ENCODE measurements around the gene ARID1B. TPM values are rescaled to one million over a fixed set of nuclear protein-coding genes. Genes with fewer than 3 reads are reported as not detected.

ARID1B gene
- total and polyA plus RNA-seq, 8 donors, result 67.6 to 102 (median 99.0) TPM

DNA sequence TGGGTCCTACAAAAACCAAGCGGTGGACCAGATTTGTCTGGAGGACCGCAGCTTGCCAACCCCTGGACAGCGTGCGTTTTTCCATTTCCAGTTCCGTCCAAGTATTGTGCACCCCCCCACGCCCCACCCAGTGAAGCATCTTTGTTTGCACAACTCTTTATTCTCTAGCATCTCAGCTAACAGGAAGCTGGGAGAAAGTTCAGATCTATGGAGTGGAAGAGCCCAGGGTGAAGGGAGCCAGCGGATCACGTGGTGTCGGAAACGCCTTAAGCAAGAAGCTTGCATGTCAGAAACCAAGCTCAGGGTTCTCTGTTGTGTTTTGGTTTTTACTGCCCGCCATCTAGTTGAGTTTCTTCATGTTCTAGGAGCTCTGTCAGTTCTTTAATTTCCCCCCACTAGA is 29.9 kb downstream of the ARID1B start:
- Histone ChIP-seq H3K9me3 (no peaks in the 10 kb centered on the region), H3K36me3 (no peaks in the 10 kb centered on the region), H3K4me3 (no peak overlapping the region), H3K4me1 (peaks cover 14 to 53% of the 10 kb centered on the region in 2 donors), H3K27ac (peak overlapping the region in 1 of 2 donors; percentile 1), H3K27me3 (no peaks in the 10 kb centered on the region)
- TF ChIP-seq, protein P1, sequence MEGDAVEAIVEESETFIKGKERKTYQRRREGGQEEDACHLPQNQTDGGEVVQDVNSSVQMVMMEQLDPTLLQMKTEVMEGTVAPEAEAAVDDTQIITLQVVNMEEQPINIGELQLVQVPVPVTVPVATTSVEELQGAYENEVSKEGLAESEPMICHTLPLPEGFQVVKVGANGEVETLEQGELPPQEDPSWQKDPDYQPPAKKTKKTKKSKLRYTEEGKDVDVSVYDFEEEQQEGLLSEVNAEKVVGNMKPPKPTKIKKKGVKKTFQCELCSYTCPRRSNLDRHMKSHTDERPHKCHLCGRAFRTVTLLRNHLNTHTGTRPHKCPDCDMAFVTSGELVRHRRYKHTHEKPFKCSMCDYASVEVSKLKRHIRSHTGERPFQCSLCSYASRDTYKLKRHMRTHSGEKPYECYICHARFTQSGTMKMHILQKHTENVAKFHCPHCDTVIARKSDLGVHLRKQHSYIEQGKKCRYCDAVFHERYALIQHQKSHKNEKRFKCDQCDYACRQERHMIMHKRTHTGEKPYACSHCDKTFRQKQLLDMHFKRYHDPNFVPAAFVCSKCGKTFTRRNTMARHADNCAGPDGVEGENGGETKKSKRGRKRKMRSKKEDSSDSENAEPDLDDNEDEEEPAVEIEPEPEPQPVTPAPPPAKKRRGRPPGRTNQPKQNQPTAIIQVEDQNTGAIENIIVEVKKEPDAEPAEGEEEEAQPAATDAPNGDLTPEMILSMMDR (IDR thresholded peaks at IDR 0.05), result no peak
- intact Hi-C loops (cut with DNase I), result no loop called here
- ATAC-seq (no peak), DNase-seq (no peak)

DNA sequence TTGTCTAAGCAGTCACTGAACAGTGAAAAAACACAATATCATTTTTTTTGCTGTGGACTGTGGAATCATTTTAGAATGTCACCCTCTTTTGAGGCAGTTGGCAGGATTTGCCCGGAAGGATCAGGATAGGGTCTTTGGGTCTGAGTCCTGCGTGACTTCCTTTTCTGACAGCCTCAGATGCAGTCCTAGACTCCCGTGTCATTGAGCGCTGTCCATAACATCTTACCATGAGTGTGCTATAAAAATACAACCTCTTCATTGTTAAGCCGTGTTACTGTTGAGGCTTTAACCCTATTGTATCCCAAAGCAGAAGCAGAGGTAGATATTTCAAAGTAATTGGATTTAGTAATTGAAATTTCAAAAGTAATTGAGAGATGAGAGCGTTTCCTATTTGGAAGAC is 30.6 kb downstream of the ARID1B start:
- H3K4me1 ChIP-seq, result peaks cover 12 to 52% of the 10 kb centered on the region in 2 donors
- no peaks in the 10 kb centered on the region for H3K27me3 ChIP-seq
- H3K36me3 ChIP-seq, result no peaks in the 10 kb centered on the region
- no peak overlapping the region for H3K4me3 ChIP-seq
- no peaks in the 10 kb centered on the region for H3K9me3 ChIP-seq
- TF ChIP-seq, protein P1 (IDR thresholded peaks at IDR 0.05), result no peak
- ATAC-seq, result peak; percentile 43
- H3K27ac ChIP-seq, result peak overlapping the region in 1 of 2 donors; percentile 1
- intact Hi-C loops (cut with DNase I), result no loop called here
- DNase-seq, result no peak

DNA sequence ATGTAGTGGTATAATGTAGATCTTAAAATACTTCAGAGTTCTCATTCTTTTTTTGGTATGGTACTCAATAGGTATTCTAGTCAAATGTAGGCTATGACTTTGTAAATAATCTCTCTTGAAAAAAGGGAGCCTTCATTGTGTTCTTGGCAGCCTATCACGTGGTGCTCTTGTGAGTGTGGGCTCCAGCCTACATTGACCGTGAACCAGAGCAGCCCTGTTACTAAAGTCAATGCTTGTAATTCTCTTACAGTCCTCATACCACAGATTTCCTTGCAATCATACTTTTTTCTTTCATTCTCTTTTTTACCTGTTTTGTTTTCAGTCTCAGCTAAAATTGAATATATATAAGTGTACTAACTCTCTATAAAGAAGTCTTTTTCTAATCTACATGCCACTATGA is 31.1 kb downstream of the ARID1B start:
- TF ChIP-seq, protein P1 (IDR thresholded peaks at IDR 0.05), result no peak
- Histone ChIP-seq H3K27ac (peak overlapping the region in 1 of 2 donors; percentile 14), H3K4me1 (peaks cover 12 to 50% of the 10 kb centered on the region in 2 donors), H3K4me3 (no peak overlapping the region), H3K36me3 (no peaks in the 10 kb centered on the region), H3K27me3 (no peaks in the 10 kb centered on the region), H3K9me3 (no peaks in the 10 kb centered on the region)
- DNase-seq (peak in 1 of 4 donors; percentile 35), ATAC-seq (peak; percentile 86)
- intact Hi-C loops (cut with DNase I), result no loop called here

DNA sequence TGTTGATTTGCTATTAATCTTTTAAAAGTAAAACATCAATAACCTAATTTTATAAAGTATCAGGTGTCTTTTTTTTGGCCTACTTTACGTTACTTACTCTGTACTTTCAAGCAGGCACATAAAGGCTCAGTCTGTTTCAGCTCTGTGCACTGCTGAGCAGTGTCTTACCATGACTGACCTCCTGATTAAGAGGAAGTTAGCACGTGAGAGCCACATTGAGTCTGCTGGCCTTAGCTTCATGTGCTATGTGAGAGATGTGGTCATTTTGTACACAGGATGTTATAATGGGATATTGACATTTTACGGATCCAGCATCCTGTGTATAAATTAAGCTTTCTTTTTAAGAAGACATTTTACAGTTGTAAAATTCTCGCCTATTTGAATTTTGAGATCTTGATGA is 31.9 kb downstream of the ARID1B start:
- ATAC-seq, result peak; percentile 84
- no peaks in the 10 kb centered on the region for H3K9me3 ChIP-seq
- peaks cover 12 to 50% of the 10 kb centered on the region in 2 donors for H3K4me1 ChIP-seq
- peak in 1 of 4 donors; percentile 28 for DNase-seq
- H3K27me3 ChIP-seq, result no peaks in the 10 kb centered on the region
- H3K27ac ChIP-seq, result peak overlapping the region in 1 of 2 donors; percentile 14
- H3K4me3 ChIP-seq, result no peak overlapping the region
- intact Hi-C loops (cut with DNase I), result no loop called here
- H3K36me3 ChIP-seq, result no peaks in the 10 kb centered on the region
- TF ChIP-seq, protein P1 (IDR thresholded peaks at IDR 0.05), result no peak

DNA sequence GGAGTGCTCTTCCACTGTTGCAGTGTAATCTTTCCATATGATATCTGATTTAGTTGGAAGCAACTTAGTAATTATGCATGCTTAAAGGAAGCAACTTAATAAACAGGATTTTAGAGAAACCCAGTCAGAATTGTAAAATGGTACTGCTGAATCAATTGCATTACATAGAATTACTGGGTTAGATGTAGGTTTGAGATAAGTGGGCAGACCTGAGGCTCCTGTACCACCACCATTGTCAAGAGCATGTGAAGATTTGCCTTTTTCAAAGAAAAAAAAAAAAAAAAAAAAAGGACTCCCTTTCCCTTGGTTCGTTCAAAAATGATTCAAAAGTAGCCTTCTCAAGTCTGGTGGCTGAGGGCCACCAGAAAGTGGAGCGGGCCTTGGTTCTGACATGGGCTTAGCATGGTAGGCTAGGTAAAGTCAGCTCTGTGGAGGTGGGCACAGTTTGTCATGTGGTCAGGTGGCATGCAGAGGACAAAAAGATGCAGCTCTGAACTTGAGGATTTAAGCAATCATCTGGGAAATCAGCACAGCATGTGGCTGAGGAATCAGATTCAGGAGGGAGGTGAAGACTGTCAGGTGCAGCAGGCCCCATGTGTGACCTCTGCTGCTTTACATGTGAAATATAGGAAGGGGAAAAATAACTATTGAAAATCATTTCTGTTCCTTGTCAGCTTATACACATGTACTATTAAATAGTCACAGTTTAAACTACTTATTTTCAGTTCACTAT is 32.4 kb downstream of the ARID1B start:
- H3K4me1 ChIP-seq, result peaks cover 12 to 50% of the 10 kb centered on the region in 2 donors
- H3K36me3 ChIP-seq, result no peaks in the 10 kb centered on the region
- no peaks in the 10 kb centered on the region for H3K9me3 ChIP-seq
- TF ChIP-seq, protein P1 (IDR thresholded peaks at IDR 0.05), result no peak
- peak overlapping the region in 1 of 2 donors; percentile 14 for H3K27ac ChIP-seq
- H3K27me3 ChIP-seq, result no peaks in the 10 kb centered on the region
- no peak overlapping the region for H3K4me3 ChIP-seq
- no peak for DNase-seq
- ATAC-seq, result no peak
- intact Hi-C loops (cut with DNase I), result no loop called here
